OCI-M1 (cell line): ENCODE results near the gene MTHFD2.
"Not testable (repeated sequence)": the region's sequence is repeated elsewhere in the genome, so short reads cannot be mapped to it uniquely, and the experiment has no call there.

Experiments
- DNase-seq: peaks from one replicate; lab custom pipeline; 2025; lab: John Stamatoyannopoulos, UW

MTHFD2 gene

GRCh38 chr2:74228772-74229171 lies 30.4 kb downstream of the MTHFD2 start:
- no peak for DNase-seq

- not testable (repeated sequence) for DNase-seq
Observed at GRCh38 chr2:74229865-74230264, 31.4 kb downstream of the MTHFD2 start.

- no peak for DNase-seq
Observed at GRCh38 chr2:74232426-74232825, 34.0 kb downstream of the MTHFD2 start.

GRCh38 chr2:74233648-74234047 lies 35.2 kb downstream of the MTHFD2 start:
- no peak for DNase-seq

- no peak for DNase-seq
Observed at GRCh38 chr2:74235041-74235440, 36.6 kb downstream of the MTHFD2 start.

GRCh38 chr2:74238879-74239278 lies 40.5 kb downstream of the MTHFD2 start:
- DNase-seq, result peak; percentile 6

GRCh38 chr2:74239346-74239745 lies 40.9 kb downstream of the MTHFD2 start:
- no peak for DNase-seq

GRCh38 chr2:74242354-74243071 lies 44.1 kb downstream of the MTHFD2 start:
- peak; percentile 6 for DNase-seq

GRCh38 chr2:74244286-74244685 lies 45.9 kb downstream of the MTHFD2 start:
- DNase-seq, result no peak

GRCh38 chr2:74246496-74247195 lies 48.2 kb downstream of the MTHFD2 start:
- no peak for DNase-seq

GRCh38 chr2:74249406-74250122 lies 51.1 kb downstream of the MTHFD2 start:
- no peak for DNase-seq

- DNase-seq, result peak; percentile 28
Observed at GRCh38 chr2:74250189-74250631, 51.8 kb downstream of the MTHFD2 start.

GRCh38 chr2:74252036-74252435 lies 53.6 kb downstream of the MTHFD2 start:
- no peak for DNase-seq

GRCh38 chr2:74252862-74253261 lies 54.4 kb downstream of the MTHFD2 start:
- DNase-seq, result no peak

GRCh38 chr2:74253306-74253970 lies 55.0 kb downstream of the MTHFD2 start:
- DNase-seq, result no peak

- DNase-seq, result no peak
Observed at GRCh38 chr2:74253971-74254310, 55.5 kb downstream of the MTHFD2 start.

- no peak for DNase-seq
Observed at GRCh38 chr2:74255660-74256213, 57.3 kb downstream of the MTHFD2 start.

GRCh38 chr2:74259191-74259590 lies 60.8 kb downstream of the MTHFD2 start:
- no peak for DNase-seq

- no peak for DNase-seq
Observed at GRCh38 chr2:74259733-74260132, 61.3 kb downstream of the MTHFD2 start.

GRCh38 chr2:74260495-74260894 lies 62.1 kb downstream of the MTHFD2 start:
- no peak for DNase-seq

- DNase-seq, result peak; percentile 20
Observed at GRCh38 chr2:74261204-74261864, 62.9 kb downstream of the MTHFD2 start.

GRCh38 chr2:74262681-74263080 lies 64.3 kb downstream of the MTHFD2 start:
- DNase-seq, result no peak
